ENCODE data around the gene PLXNB1.

GRCh38 chr3:48434591-48435222 is 4.8 kb upstream of the PLXNB1 start:
- TF ChIP-seq, protein P1, sequence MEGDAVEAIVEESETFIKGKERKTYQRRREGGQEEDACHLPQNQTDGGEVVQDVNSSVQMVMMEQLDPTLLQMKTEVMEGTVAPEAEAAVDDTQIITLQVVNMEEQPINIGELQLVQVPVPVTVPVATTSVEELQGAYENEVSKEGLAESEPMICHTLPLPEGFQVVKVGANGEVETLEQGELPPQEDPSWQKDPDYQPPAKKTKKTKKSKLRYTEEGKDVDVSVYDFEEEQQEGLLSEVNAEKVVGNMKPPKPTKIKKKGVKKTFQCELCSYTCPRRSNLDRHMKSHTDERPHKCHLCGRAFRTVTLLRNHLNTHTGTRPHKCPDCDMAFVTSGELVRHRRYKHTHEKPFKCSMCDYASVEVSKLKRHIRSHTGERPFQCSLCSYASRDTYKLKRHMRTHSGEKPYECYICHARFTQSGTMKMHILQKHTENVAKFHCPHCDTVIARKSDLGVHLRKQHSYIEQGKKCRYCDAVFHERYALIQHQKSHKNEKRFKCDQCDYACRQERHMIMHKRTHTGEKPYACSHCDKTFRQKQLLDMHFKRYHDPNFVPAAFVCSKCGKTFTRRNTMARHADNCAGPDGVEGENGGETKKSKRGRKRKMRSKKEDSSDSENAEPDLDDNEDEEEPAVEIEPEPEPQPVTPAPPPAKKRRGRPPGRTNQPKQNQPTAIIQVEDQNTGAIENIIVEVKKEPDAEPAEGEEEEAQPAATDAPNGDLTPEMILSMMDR (IDR thresholded peaks at IDR 0.05 in 2 of 3, conservative IDR thresholded peaks at IDR 0.05 in 1 of 3; ENCODE audit: borderline replicate concordance in 1 of 3, insufficient read depth in 1 of 3, low read depth in 2 of 3, low read length in 2 of 3) = no peak
- TF ChIP-seq TCF7L2 (IDR thresholded peaks at IDR 0.05; ENCODE audit: borderline replicate concordance, extremely low read depth, insufficient read depth, insufficient read length) (no peak), SP1 (IDR thresholded peaks at IDR 0.05; ENCODE audit: low read depth) (no peak)
